ENCODE measurements around the gene ZDHHC24.

The ZDHHC24 gene

DNA sequence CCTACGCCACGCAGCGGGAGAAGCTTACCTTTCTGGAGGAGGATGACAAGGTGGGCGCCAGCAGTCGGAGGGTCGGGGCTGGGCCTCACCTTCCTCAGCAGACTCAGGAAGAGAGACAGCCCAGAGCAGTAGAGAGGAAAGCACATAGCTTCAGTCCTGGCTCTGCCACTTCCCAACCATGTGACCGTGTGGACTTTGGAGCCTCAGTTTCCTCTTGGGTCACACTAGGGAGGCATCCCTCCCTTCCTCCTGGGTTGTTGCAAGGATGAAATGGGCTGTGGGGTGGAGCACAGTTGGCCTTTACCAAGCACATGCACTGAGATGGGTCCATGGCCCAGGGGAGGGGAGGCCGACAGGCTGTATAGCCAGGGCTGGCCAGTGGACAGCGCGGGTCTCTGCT lies 52.7 kb downstream of the ZDHHC24 start:
- DNase-seq: no peak

GRCh38 chr11:66492161-66492865 lies 53.5 kb downstream of the ZDHHC24 start:
- DNase-seq: no peak

GRCh38 chr11:66491315-66491935 lies 54.4 kb downstream of the ZDHHC24 start:
- DNase-seq: no peak

- no peak for DNase-seq
Observed at GRCh38 chr11:66489636-66490035, 56.2 kb downstream of the ZDHHC24 start.

- no peak for DNase-seq
Observed at GRCh38 chr11:66488957-66489356, 56.9 kb downstream of the ZDHHC24 start.

DNA sequence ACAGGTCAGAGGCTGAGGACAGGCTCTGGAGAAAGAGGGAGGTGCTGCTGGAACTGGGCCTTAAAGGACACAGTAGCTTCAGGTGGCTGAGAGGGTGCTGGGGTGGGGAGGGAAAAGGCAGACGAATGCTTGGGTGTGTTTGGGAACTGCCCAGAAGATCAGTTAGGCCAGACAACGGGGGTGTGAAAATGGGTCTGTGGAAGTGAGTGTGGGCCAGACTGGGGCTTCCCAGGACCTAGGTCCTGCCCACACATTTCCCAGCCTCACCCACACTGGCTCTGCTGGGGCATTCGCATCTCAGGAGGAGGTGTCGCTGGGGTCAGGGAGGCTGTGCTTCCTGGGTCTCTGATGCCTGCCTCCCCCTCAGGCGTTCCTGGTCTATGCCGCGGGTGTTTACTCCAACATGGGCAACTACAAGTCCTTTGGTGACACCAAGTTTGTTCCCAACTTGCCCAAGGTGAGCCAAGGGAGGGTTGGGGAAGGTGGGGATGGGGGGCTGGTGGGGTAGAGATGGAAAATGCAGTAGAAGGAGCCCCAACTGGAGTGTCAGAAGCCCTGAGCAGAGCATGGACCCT lies 61.0 kb downstream of the ZDHHC24 start:
- no peak for DNase-seq

DNA sequence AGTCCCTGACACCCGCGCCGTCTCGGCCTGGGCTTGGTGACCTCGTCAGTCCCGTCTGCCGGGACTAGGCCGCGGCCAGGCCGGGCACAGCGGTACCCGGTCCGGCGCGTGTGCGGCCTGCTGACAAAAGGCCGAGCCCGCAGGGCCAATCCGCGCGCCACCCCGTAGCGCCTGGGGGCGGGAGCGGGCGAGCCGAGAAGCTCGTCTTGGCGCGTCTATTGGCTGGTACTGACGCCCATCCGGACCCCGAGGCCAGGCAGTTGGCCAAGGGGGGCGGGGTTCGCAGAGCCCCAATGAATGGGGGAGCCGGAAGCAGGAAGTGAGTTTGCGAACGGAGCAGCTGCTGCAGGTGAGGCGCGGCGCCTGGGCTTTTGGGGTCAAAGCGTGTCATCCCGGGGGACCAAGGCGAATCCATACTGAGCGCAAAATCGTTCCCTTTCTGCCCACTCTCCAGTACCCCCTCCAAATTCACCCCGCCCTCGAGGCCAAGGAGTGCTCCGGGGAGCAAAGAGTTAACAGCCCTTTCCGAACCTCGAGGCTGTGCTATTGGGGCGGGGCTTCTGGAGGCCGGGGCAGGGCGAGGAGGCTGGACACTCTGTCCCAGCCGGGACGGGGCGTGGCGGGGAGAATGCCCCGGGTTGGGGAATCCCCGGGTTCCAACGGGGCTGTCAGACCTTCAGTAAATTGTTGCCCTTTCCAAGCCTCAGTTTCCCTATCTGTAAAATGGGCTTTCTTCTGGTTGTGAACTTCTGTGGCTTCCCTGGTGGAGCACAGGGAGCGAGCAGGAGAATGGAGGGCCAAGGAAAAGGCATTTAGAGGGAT lies 65.5 kb downstream of the ZDHHC24 start, which contains the start of gene DPP3:
Gene DPP3, plus strand, starts transcription at position 318 of the 822 bp plus-strand sequence. CDS start 1,767 bp downstream, outside the sequence.
- DNase-seq: peak; percentile 85 to 95

DNA sequence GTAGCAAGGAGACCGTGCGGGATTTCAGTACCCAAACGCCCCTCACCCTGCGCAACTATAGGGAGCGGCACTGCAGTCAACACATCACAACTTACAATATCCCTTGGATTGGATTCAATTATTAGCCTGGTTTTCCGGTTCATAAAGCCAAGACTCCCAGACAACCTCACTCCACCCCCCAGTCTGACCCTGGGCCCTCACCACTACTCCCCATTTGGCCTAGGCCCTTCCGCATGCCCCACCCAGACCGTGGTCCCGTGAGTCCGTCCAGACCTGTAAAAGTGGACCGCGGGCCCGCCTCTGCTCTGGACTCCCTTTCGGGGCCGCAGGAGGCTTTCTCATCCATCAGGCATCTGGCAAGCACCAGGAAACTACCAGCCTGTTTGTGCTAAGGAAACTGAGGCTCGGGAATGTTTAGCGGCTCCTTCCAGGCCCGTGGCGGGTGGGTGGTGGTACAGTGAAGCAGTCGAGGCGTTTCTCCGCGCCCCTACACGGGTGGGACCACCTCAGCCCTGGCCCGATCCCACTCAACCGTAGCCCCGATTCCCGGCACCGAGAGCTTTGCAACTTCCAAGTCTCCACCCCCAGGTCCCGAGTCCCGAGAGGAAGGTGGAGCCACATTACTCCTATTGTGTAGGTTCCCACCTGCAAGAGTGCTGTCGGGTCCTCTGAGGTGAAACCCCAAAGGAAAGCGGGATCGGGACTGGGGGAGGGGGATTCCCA lies 66.3 kb downstream of the ZDHHC24 start:
- DNase-seq: peak in 1 of 2 experiments; percentile 82

- no peak for DNase-seq
Observed at GRCh38 chr11:66478729-66479393, 67.0 kb downstream of the ZDHHC24 start.

DNA sequence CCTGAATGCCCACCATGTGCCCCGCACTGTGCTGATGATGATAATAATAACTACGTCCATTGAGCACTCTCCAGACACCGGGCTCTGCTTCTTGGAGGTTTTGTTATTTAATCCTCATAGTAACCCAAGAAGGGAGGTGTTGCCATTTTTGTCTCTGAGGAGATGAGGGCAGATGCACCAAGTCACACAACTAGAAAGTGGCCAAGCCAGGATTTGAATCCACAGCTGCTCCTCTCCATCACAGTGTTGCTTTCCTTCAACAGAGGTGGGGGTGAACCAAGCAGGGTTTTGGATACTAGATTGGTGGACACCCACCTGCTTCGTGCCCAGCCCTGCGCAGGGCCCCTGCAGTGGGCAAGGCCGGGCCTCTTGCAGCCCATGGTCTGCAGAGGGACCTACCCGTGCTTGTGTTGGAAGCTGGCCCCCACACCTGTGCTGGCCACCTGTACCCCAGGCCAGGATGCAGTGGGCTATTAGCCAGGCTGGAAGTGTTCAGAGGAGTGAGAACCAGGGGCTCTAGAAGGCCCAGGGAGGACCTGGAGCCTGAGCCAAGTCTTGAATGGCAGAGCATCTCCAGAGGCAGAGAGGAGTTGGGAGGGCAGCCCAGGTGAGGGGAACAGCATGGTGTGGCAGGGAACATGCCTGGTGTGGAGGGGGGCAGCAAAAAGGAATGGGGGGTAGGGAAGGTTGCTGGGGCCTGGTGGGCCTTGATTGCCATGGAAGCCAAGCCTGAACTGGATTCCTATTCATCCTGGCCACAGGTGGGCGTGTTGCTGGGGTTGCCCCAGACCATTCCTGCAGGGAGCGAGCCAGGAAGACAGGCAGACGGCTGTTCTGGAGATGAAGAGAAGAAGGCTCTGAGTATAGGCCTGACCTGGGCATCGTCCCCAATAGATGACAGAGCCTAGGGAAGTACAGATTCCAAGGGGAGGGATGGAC lies 68.3 kb downstream of the ZDHHC24 start:
- no peak for DNase-seq

DNA sequence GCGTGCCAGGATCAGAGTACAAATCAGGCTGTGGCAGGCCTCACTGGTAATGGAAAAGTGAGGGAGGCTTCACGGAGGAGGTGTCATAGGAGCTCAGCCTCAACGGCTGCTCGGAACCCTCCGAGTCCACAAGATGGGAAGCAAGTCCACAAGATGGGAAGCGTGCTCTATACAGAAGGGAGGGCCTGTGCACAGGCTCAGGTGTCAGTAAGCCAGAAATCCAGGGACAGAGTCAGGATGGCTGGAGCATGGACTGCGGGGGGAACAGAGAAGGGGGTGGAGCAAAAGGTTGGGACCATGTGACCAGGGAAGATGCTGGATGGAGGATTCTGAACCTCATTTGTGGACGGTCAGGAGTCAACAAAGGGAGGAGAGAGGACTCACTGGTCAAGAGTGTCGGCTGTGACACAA lies 69.0 kb downstream of the ZDHHC24 start:
- no peak for DNase-seq

DNA sequence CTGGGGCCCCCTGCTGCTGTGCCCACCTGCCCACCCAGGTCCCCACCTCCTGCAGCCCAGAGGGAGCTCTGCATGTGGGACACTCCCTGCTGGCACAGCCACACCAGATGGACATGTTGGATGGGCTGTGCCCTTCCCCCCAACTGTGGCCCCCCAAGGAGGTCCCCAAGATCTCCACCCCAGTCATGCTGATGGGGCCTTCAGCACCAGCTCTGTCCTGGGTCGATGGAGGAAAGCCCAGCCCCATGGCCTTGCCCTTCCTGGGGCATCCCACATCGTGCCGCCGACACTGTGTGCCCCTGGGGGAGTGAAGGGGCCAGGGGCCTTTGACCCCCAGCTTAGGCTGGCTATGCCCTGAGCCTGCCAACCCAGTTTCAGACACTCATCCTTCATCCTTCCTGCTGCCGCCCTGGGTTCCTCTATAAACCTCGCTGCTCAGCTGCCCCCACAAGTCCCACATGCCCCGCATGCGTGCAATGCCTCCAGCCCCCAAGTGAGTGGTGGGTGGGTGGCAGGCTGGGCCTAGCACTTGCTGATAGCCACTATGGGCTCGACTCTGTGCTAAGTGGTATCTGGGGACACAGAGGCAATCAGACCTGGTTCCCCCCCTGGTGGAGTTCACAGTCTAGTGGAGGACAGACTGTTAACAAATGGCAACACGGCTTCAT lies 69.5 kb downstream of the ZDHHC24 start:
- DNase-seq: no peak

DNA sequence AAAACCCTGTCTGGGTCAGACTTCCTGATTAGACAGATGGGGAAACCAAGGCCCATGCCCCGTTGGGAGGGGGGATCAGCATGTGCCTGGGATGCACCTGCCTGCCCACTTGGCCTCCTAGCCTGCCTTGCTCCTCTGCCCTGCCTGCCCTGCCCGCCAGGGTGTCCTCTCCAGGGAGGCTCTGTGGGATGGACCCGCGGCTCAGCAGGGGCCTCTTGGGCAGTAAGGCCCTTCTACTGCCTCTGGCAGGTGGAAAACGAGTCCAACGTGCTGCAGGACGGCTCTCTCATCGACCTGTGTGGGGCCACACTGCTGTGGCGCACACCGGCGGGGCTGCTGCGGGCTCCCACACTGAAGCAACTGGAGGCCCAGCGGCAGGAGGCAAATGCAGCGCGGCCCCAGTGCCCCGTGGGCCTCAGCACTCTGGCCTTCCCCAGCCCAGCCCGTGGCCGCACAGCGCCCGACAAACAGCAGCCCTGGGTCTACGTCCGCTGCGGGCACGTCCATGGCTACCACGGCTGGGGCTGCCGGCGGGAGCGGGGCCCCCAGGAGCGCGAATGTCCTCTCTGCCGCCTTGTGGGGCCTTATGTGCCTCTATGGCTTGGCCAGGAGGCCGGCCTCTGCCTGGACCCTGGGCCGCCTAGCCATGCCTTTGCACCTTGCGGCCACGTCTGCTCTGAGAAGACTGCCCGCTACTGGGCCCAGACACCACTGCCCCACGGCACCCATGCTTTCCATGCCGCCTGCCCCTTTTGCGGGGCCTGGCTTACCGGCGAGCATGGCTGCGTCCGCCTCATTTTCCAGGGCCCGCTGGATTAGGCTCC lies 70.3 kb downstream of the ZDHHC24 start:
- no peak for DNase-seq

DNA sequence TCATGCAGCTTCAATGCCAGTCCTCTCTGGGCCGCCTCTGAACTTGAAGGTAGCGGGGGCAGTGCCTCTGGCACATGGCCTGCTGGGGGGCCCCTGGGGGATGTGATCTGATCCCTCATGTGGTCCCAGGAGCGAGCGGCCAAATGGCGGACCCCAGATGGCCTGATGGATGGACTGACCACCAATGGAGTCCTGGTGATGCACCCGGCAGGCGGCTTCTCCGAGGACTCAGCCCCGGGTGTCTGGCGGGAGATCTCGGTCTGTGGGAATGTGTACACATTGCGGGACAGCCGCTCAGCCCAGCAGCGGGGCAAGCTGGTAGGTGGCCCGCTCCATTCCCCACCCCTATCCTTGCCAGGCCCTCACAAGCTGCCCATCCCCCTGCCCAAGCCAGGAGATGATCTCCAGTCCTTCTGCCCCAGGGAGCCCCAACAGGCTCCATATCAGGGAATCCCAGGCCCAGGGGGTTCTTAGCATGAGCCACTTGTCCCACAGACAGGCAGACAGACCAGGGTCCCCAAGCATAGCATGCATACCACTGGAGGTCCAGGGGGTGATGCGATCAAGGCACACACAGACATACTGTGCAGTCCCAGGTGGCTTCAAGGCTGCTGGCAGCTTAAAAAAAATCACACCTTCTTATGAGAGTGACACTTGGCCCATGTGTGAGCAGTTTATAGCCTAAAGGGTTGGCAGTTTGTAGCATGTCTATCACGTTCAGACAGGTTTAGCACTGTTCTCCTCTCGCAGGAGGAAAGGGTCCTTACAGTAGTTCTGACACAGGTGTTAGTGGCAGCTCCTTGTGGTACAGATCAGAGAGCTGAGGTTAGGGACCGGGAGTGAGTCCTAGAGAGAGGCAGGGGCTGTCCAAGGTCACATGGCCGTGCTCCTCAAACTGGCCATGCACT lies 72.0 kb downstream of the ZDHHC24 start:
- no peak for DNase-seq

GRCh38 chr11:66473167-66473566 lies 72.7 kb downstream of the ZDHHC24 start:
- no peak for DNase-seq

DNA sequence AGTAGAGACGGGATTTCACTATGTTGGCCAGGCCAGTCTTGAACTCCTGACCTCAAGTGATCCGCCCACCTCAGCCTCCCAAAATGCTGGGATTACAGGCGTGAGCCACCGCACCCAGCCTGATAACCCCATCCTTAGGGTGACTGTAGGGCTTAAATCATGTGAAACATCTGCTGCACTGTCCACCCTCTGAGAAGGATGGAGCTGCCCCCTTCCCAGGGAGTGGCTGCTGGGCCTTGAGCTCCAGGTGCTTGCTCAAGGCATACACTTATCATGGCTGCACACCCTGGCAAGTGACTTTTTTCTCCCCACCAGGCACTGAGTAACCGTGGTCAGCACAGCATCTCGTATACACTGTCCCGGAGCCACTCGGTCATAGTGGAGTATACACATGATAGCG lies 73.8 kb downstream of the ZDHHC24 start:
- no peak for DNase-seq

GRCh38 chr11:66471142-66471541 lies 74.7 kb downstream of the ZDHHC24 start:
- no peak for DNase-seq

Measured in SW 1271 (cell line).